Hepatocyte (in vitro differentiated cells): ENCODE measurements around the gene ADAM33. TPM values are rescaled to one million over a fixed set of nuclear protein-coding genes. Genes with fewer than 3 reads are reported as not detected.

Experiments used
- DNase-seq: peaks from one replicate; pipeline ENCODE4 v3.0.0-alpha.2; 2016; ENCODE audit warnings: low spot score
- H2AFZ ChIP-seq: fragments of 200-600 bp; sonication (generic); 2 replicates; pipeline ENCODE4 v1.6.0; 2016; ENCODE audit warnings: antibody characterized with exemption, mild to moderate bottlenecking
- H3K27ac ChIP-seq: fragments of 200-600 bp; sonication (generic); 2 replicates; pipeline ENCODE4 v1.5.1; 2016; ENCODE audit warnings: mild to moderate bottlenecking
- H3K27me3 ChIP-seq: fragments of 200-600 bp; sonication (generic); 2 replicates; pipeline ENCODE4 v1.6.1; 2016
- H3K36me3 ChIP-seq: fragments of 200-600 bp; sonication (generic); replicated peaks from 2 replicates; pipeline ENCODE4 v1.5.1; 2016; ENCODE audit warnings: low read depth; ENCODE audit not compliant: insufficient read depth
- H3K4me1 ChIP-seq: fragments of 200-600 bp; sonication (generic); 2 replicates; pipeline ENCODE4 v1.5.1; 2016; ENCODE audit warnings: mild to moderate bottlenecking, moderate library complexity; ENCODE audit not compliant: insufficient read depth
- H3K4me2 ChIP-seq: fragments of 200-600 bp; sonication (generic); 2 replicates; pipeline ENCODE4 v1.6.0; 2016
- H3K4me3 ChIP-seq: fragments of 200-600 bp; sonication (generic); 2 replicates; pipeline ENCODE4 v1.5.1; 2016; ENCODE audit warnings: mild to moderate bottlenecking
- H3K79me2 ChIP-seq: fragments of 200-600 bp; sonication (generic); 2 replicates; pipeline ENCODE4 v1.6.0; 2017; ENCODE audit warnings: mild to moderate bottlenecking
- H3K9me2 ChIP-seq: fragments of 200-600 bp; sonication (generic); replicated peaks from 2 replicates; pipeline ENCODE4 v1.6.0; 2017; ENCODE audit warnings: mild to moderate bottlenecking; ENCODE audit not compliant: insufficient read depth
- H3K9me3 ChIP-seq: fragments of 200-600 bp; sonication (generic); 2 replicates; pipeline ENCODE4 v1.5.1; 2016; ENCODE audit warnings: low read depth, mild to moderate bottlenecking
- H4K20me1 ChIP-seq: fragments of 200-600 bp; sonication (generic); 2 replicates; pipeline ENCODE4 v1.6.0; 2016; ENCODE audit warnings: mild to moderate bottlenecking; ENCODE audit not compliant: insufficient read depth, poor library complexity, severe bottlenecking
- CTCF ChIP-seq: fragments of 200-600 bp; sonication (generic); IDR thresholded peaks from 2 replicates; pipeline ENCODE4 v1.5.1; 2016; ENCODE audit warnings: antibody characterized with exemption, mild to moderate bottlenecking; ENCODE audit not compliant: poor library complexity
- EZH2 ChIP-seq: fragments of 200-600 bp; sonication (generic); IDR thresholded peaks from 2 replicates; pipeline ENCODE4 v1.6.1; 2016; ENCODE audit warnings: antibody characterized with exemption, mild to moderate bottlenecking, borderline replicate concordance
- EZH2phosphoT487 ChIP-seq: fragments of 200-600 bp; sonication (generic); IDR thresholded peaks from one replicate; pipeline ENCODE4 v1.6.1; 2018; ENCODE audit warnings: antibody characterized with exemption, mild to moderate bottlenecking, low read depth, moderate library complexity; ENCODE audit not compliant: unreplicated experiment, severe bottlenecking
- WGBS: methylation state at CpG from one replicate; pipeline ENCODE4 v1.1.6; 2016; ENCODE audit warnings: low lambda C conversion rate; ENCODE audit errors: missing lambda C conversion rate; 5-methylcytosine and 5-hydroxymethylcytosine counted together
- polyA plus RNA-seq: library from polyadenylated mRNA; unstranded; fragments of >200 nt; fragmentation: Nextera tagmentation; extraction: Ambion mirVana; gene quantifications from 2 replicates; pipeline ENCODE4 v1.2.1, GENCODE V29; 2016
- total RNA-seq: library from RNA; depleted of rRNA; stranded (reverse); fragments of >200 nt; gene quantifications from 2 replicates; pipeline ENCODE4 v1.2.3, GENCODE V29; 2014

Gene ADAM33
- total and polyA plus RNA-seq, 2 experiments from 2014 or later: 18.9 to 41.6 TPM

GRCh38 chr20:3706774-3707507 is 25.1 kb upstream of the ADAM33 start:
- Histone ChIP-seq H4K20me1 (no peaks in the 10 kb centered on the region), H3K79me2 (no peaks in the 10 kb centered on the region), H3K27ac (no peak overlapping the region), H3K4me1 (no peaks in the 10 kb centered on the region), H2AFZ (no peak overlapping the region), H3K9me3 (no peaks in the 10 kb centered on the region), H3K4me2 (no peak overlapping the region), H3K4me3 (no peak overlapping the region), H3K9me2 (no peaks in the 10 kb centered on the region), H3K36me3 (no peaks in the 10 kb centered on the region), H3K27me3 (no peaks in the 10 kb centered on the region)
- DNase-seq: no peak
- WGBS: 88% methylated on average over 10 of the region's 10 CpGs
- TF ChIP-seq CTCF: no peak
- no peak for TF ChIP-seq EZH2phosphoT487
- TF ChIP-seq EZH2: no peak

GRCh38 chr20:3705970-3706739 is 24.3 kb upstream of the ADAM33 start:
- Histone ChIP-seq H3K4me1 (no peaks in the 10 kb centered on the region), H3K27me3 (no peaks in the 10 kb centered on the region), H3K9me3 (no peaks in the 10 kb centered on the region), H3K4me2 (no peak overlapping the region), H2AFZ (no peak overlapping the region), H3K9me2 (no peaks in the 10 kb centered on the region), H3K4me3 (no peak overlapping the region), H3K79me2 (no peaks in the 10 kb centered on the region), H3K36me3 (no peaks in the 10 kb centered on the region), H3K27ac (no peak overlapping the region), H4K20me1 (no peaks in the 10 kb centered on the region)
- TF ChIP-seq EZH2: no peak
- TF ChIP-seq CTCF: no peak
- TF ChIP-seq EZH2phosphoT487: no peak
- 93% methylated on average over 28 of the region's 31 CpGs for WGBS
- no peak for DNase-seq

- Histone ChIP-seq H3K27ac (no peak overlapping the region), H3K36me3 (no peaks in the 10 kb centered on the region), H3K4me2 (no peak overlapping the region), H3K9me2 (no peaks in the 10 kb centered on the region), H3K9me3 (no peaks in the 10 kb centered on the region), H4K20me1 (no peaks in the 10 kb centered on the region), H3K27me3 (no peaks in the 10 kb centered on the region), H3K4me3 (no peak overlapping the region), H3K79me2 (no peaks in the 10 kb centered on the region), H2AFZ (no peak overlapping the region), H3K4me1 (no peaks in the 10 kb centered on the region)
- 81% methylated on average over 14 of the region's 14 CpGs for WGBS
- no peak for DNase-seq
- TF ChIP-seq EZH2: no peak
Measured at GRCh38 chr20:3705491-3705969, 23.7 kb upstream of the ADAM33 start.

GRCh38 chr20:3704087-3704486 is 22.3 kb upstream of the ADAM33 start:
- H4K20me1 ChIP-seq: no peaks in the 10 kb centered on the region
- H3K4me2 ChIP-seq: no peak overlapping the region
- no peak for TF ChIP-seq EZH2phosphoT487
- TF ChIP-seq CTCF: no peak
- TF ChIP-seq EZH2: no peak
- no peak overlapping the region for H3K4me3 ChIP-seq
- H3K9me2 ChIP-seq: no peaks in the 10 kb centered on the region
- 95% methylated on average over 5 of the region's 5 CpGs for WGBS
- DNase-seq: no peak
- no peak overlapping the region for H3K27ac ChIP-seq
- no peaks in the 10 kb centered on the region for H3K9me3 ChIP-seq
- no peaks in the 10 kb centered on the region for H3K79me2 ChIP-seq
- H3K36me3 ChIP-seq: no peaks in the 10 kb centered on the region
- H3K27me3 ChIP-seq: no peaks in the 10 kb centered on the region
- no peaks in the 10 kb centered on the region for H3K4me1 ChIP-seq
- no peak overlapping the region for H2AFZ ChIP-seq
